Liver (tissue), 9 donors: Measurements from ENCODE around the gene NR2F6. TPM values are rescaled to one million over a fixed set of nuclear protein-coding genes. Genes with fewer than 3 reads are reported as not detected.
A peak's percentile ranks its signal among the peaks of the same experiment; 100 is the strongest.

Experiments
- DNase-seq: peaks from one replicate; pipeline ENCODE4 v3.0.0-alpha.2; 2017; ENCODE audit warnings: low spot score
- H3K27ac ChIP-seq, 2 donors: one replicate each; pipeline ENCODE4 v1.7.0; 2013; ENCODE audit warnings: inconsistent platforms in 2 of 2, low read length in 2 of 2, control low read depth in 1 of 2, low read depth in 1 of 2, mild to moderate bottlenecking in 1 of 2
- H3K27me3 ChIP-seq, 4 donors: one replicate each; pipeline versions ENCODE4 v1.6.1 to v1.7.0; 2013; ENCODE audit warnings: low read length in 3 of 4, inconsistent platforms in 1 of 4, mild to moderate bottlenecking in 1 of 4, moderate library complexity in 1 of 4; ENCODE audit not compliant: control insufficient read depth in 4 of 4, insufficient read depth in 4 of 4
- H3K36me3 ChIP-seq, 4 donors: one replicate each; pipeline versions ENCODE4 v1.6.1 to v1.7.0; 2013; ENCODE audit warnings: low read length in 3 of 4, mild to moderate bottlenecking in 3 of 4, low read depth in 1 of 4, moderate library complexity in 1 of 4; ENCODE audit not compliant: control insufficient read depth in 4 of 4, insufficient read depth in 3 of 4
- H3K4me1 ChIP-seq, 4 donors: one replicate each; pipeline versions ENCODE4 v1.6.1 to v1.7.0; 2013; ENCODE audit warnings: low read length in 3 of 4, mild to moderate bottlenecking in 3 of 4, moderate library complexity in 1 of 4; ENCODE audit not compliant: control insufficient read depth in 4 of 4, insufficient read depth in 4 of 4
- H3K4me3 ChIP-seq, 3 donors: one replicate each; pipeline versions ENCODE4 v1.6.1 to v1.7.0; 2013; ENCODE audit warnings: low read length in 3 of 3, control low read depth in 1 of 3, low read depth in 1 of 3, mild to moderate bottlenecking in 1 of 3
- H3K9ac ChIP-seq, 2 donors: one replicate each; pipeline ENCODE4 v1.7.0; 2013; ENCODE audit warnings: low read length in 2 of 2, mild to moderate bottlenecking in 2 of 2, moderate library complexity in 2 of 2, control low read depth in 1 of 2, low read depth in 1 of 2
- H3K9me3 ChIP-seq, 4 donors: one replicate each; pipeline versions ENCODE4 v1.6.1 to v1.7.0; 2013; ENCODE audit warnings: low read length in 3 of 4; ENCODE audit not compliant: control insufficient read depth in 4 of 4
- RAD21 ChIP-seq, 2 donors: IDR thresholded peaks; 2 replicates each; pipeline ENCODE4 v1.6.1; 2016; ENCODE audit warnings: antibody characterized with exemption in 2 of 2, mild to moderate bottlenecking in 2 of 2
- WGBS: extraction: QIAGEN DNeasy Blood & Tissue Kit; methylation state at CpG from one replicate; pipeline ENCODE4 v1.1.7; 2013; 5-methylcytosine and 5-hydroxymethylcytosine counted together
- polyA plus RNA-seq, 2 donors: library from polyadenylated mRNA; stranded (reverse) in 1 of 2; unstranded in 1 of 2; fragments of 200-250 nt in 1 of 2; fragments of >200 nt in 1 of 2; fragmentation: Nextera tagmentation in 1 of 2; extraction: Ambion mirVana in 1 of 2; gene quantifications; one replicate each; pipeline versions ENCODE4 v1.2.1 to v1.2.3, GENCODE V29; 2013 to 2015
- total RNA-seq, 2 donors: library from RNA; depleted of rRNA; stranded (reverse); fragments of >200 nt; gene quantifications; one replicate each; pipeline ENCODE4 v1.2.3, GENCODE V29; 2014
- TF ChIP-seq, protein P1 (sequence below): IDR thresholded peaks from 2 replicates; pipeline ENCODE4 v1.6.1; 2016; ENCODE audit warnings: antibody characterized with exemption
- donor health status: healthy.
- donor health status: healthy.
- donor health status: healthy.
- donor health status: healthy.
- donor health status: healthy.

Gene NR2F6
- total and polyA plus RNA-seq, 4 donors: 30.5 to 86.1 (median 52.6) TPM

DNA sequence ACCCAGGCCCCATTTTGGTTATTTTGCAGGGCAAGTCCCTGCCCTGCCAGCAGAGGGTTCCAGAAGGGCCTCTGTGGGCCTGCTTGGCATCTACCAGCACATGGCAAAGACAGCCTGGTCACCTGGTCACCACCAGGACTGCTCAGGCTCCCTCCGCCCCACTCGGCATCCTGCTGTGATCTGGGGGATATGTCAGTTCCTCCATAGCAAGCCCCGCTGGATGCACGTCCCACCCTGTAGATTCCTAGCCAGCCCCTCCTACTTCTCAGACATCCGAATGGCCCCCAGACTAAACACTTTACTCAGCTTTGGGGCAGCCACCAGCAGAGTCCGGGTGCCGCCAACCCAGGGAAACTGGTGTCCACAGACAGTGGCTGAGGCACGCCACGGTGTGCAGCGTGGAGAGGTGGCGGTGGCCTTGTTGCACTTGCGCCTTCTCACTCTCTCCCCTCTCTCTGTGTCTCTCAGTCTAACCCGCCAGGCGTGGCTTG lies 62.4 kb downstream of the NR2F6 start:
- WGBS: 82% methylated on average over 14 of the region's 14 CpGs
- peaks cover 2 to 35% (median 7%) of the 10 kb centered on the region in 4 donors for H3K36me3 ChIP-seq
- no peaks in the 10 kb centered on the region for H3K9me3 ChIP-seq
- H3K9ac ChIP-seq: no peak overlapping the region
- TF ChIP-seq, protein P1, sequence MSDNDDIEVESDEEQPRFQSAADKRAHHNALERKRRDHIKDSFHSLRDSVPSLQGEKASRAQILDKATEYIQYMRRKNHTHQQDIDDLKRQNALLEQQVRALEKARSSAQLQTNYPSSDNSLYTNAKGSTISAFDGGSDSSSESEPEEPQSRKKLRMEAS: no peak
- peak in 1 of 2 donors; percentile 17 for TF ChIP-seq RAD21 (IDR thresholded peaks at IDR 0.05)
- H3K4me3 ChIP-seq: no peak overlapping the region
- H3K4me1 ChIP-seq: no peaks in the 10 kb centered on the region
- H3K27me3 ChIP-seq: no peaks in the 10 kb centered on the region
- no peak overlapping the region for H3K27ac ChIP-seq
- no peak for DNase-seq

Other genes with a start within 250 kb of the NR2F6 start
- 1 to 10 TPM; 1.0 to 1.4 TPM for gene CPAMD8, start 219.1 kb downstream of the NR2F6 start, total RNA-seq
- gene CPAMD8, start 219.1 kb downstream of the NR2F6 start, polyA plus RNA-seq: 1 to 10 TPM in 1 of 2 donors, under 1 TPM in 1; 0.92 to 1.2 TPM
- 1 to 10 TPM; 3.3 to 5.7 TPM for gene HAUS8, start 170.5 kb downstream of the NR2F6 start, total RNA-seq
- gene HAUS8, start 170.5 kb downstream of the NR2F6 start, polyA plus RNA-seq: 1 to 10 TPM; 3.3 to 4.2 TPM
- 10 to 100 TPM; 21.5 to 32.5 TPM for gene MYO9B, start 170.1 kb downstream of the NR2F6 start, total RNA-seq
- 10 to 100 TPM in 1 of 2 donors, 1 to 10 TPM in 1; 9.1 to 20.5 TPM for gene MYO9B, start 170.1 kb downstream of the NR2F6 start, polyA plus RNA-seq
- gene USE1, start 30.6 kb downstream of the NR2F6 start, total RNA-seq: 10 to 100 TPM in 1 of 2 donors, 1 to 10 TPM in 1; 9.6 to 13.6 TPM
- 10 to 100 TPM; 22.6 to 27.8 TPM for gene USE1, start 30.6 kb downstream of the NR2F6 start, polyA plus RNA-seq
- 10 to 100 TPM in 1 of 2 donors, 1 to 10 TPM in 1; 4.9 to 10.5 TPM for gene OCEL1, start 19.7 kb downstream of the NR2F6 start, total RNA-seq
- gene OCEL1, start 19.7 kb downstream of the NR2F6 start, polyA plus RNA-seq: 10 to 100 TPM; 31.1 to 32.5 TPM
- 1 to 10 TPM; 2.1 to 2.6 TPM for gene USHBP1, start 18.8 kb upstream of the NR2F6 start, total RNA-seq
- gene USHBP1, start 18.8 kb upstream of the NR2F6 start, polyA plus RNA-seq: 1 to 10 TPM; 1.2 to 1.6 TPM
- 10 to 100 TPM; 29.3 to 47.0 TPM for gene BABAM1, start 21.5 kb upstream of the NR2F6 start, total RNA-seq
- gene BABAM1, start 21.5 kb upstream of the NR2F6 start, polyA plus RNA-seq: 10 to 100 TPM; 31.3 to 35.7 TPM
- 10 to 100 TPM in 1 of 2 donors, under 1 TPM in 1; 0.42 to 43.2 TPM for gene ANKLE1, start 36.0 kb upstream of the NR2F6 start, total RNA-seq
- gene ANKLE1, start 36.0 kb upstream of the NR2F6 start, polyA plus RNA-seq: under 1 TPM; 0.10 to 0.15 TPM
- 10 to 100 TPM in 1 of 2 donors, 1 to 10 TPM in 1; 6.3 to 26.9 TPM for gene ABHD8, start 57.5 kb upstream of the NR2F6 start, total RNA-seq
- 10 to 100 TPM in 1 of 2 donors, 1 to 10 TPM in 1; 8.6 to 20.2 TPM for gene ABHD8, start 57.5 kb upstream of the NR2F6 start, polyA plus RNA-seq
- 100 to 1,000 TPM in 1 of 2 donors, 10 to 100 TPM in 1; 23.3 to 123 TPM for gene MRPL34, start 60.0 kb upstream of the NR2F6 start, total RNA-seq
- gene MRPL34, start 60.0 kb upstream of the NR2F6 start, polyA plus RNA-seq: 100 to 1,000 TPM; 158 to 301 TPM
- gene DDA1, start 63.6 kb upstream of the NR2F6 start, total RNA-seq: 10 to 100 TPM in 1 of 2 donors, 1 to 10 TPM in 1; 7.9 to 13.5 TPM
- 10 to 100 TPM; 28.2 to 37.9 TPM for gene DDA1, start 63.6 kb upstream of the NR2F6 start, polyA plus RNA-seq
- 1 to 10 TPM; 1.8 to 5.8 TPM for gene ANO8, start 88.9 kb upstream of the NR2F6 start, total RNA-seq
- 1 to 10 TPM in 1 of 2 donors, under 1 TPM in 1; 0.75 to 2.3 TPM for gene ANO8, start 88.9 kb upstream of the NR2F6 start, polyA plus RNA-seq
- gene GTPBP3, start 91.6 kb upstream of the NR2F6 start, total RNA-seq: 10 to 100 TPM in 1 of 2 donors, 1 to 10 TPM in 1; 9.8 to 15.5 TPM
- gene GTPBP3, start 91.6 kb upstream of the NR2F6 start, polyA plus RNA-seq: 1 to 10 TPM; 4.9 to 9.4 TPM
- gene PLVAP, start 131.4 kb upstream of the NR2F6 start, total RNA-seq: 10 to 100 TPM in 1 of 2 donors, 1 to 10 TPM in 1; 7.4 to 11.8 TPM
- 1 to 10 TPM; 4.2 to 9.9 TPM for gene PLVAP, start 131.4 kb upstream of the NR2F6 start, polyA plus RNA-seq
- under 1 TPM in 1 of 2 donors, not detected in 1; 0.50 TPM for gene CCDC194, start 148.3 kb upstream of the NR2F6 start, total RNA-seq
- gene CCDC194, start 148.3 kb upstream of the NR2F6 start, polyA plus RNA-seq: under 1 TPM in 1 of 2 donors, not detected in 1; 0.12 TPM
- gene BST2, start 159.7 kb upstream of the NR2F6 start, total RNA-seq: 10 to 100 TPM; 25.6 to 67.4 TPM
- gene BST2, start 159.7 kb upstream of the NR2F6 start, polyA plus RNA-seq: 100 to 1,000 TPM; 179 to 239 TPM
- 10 to 100 TPM in 1 of 2 donors, 1 to 10 TPM in 1; 9.8 to 17.2 TPM for gene MVB12A, start 174.1 kb upstream of the NR2F6 start, total RNA-seq
- 10 to 100 TPM; 14.3 to 22.8 TPM for gene MVB12A, start 174.1 kb upstream of the NR2F6 start, polyA plus RNA-seq
- under 1 TPM; 0.08 to 0.14 TPM for gene TMEM221, start 202.7 kb upstream of the NR2F6 start, total RNA-seq
- gene TMEM221, start 202.7 kb upstream of the NR2F6 start, polyA plus RNA-seq: under 1 TPM; 0.06 to 0.15 TPM
- not detected for gene NXNL1, start 215.0 kb upstream of the NR2F6 start, total RNA-seq
- gene NXNL1, start 215.0 kb upstream of the NR2F6 start, polyA plus RNA-seq: not detected
- gene SLC27A1, start 224.6 kb upstream of the NR2F6 start, total RNA-seq: 1 to 10 TPM; 3.5 to 7.4 TPM
- gene SLC27A1, start 224.6 kb upstream of the NR2F6 start, polyA plus RNA-seq: 1 to 10 TPM; 2.4 to 4.4 TPM